NCI-H748 (cell line): Measurements from ENCODE around the gene NR2E1.

Experiments used
- DNase-seq: peaks from one replicate; lab custom pipeline; 2025; ENCODE audit not compliant: unreplicated experiment; lab: John Stamatoyannopoulos, UW

The NR2E1 gene

GRCh38 chr6:108165714-108166663 is at the start of gene NR2E1:
TSS of gene NR2E1 (plus strand) at chr6:108166022. CDS start at chr6:108166766, 744 bp downstream.
- peak; percentile 70 for DNase-seq

- DNase-seq = no peak
Observed at GRCh38 chr6:108116546-108117426, 49.0 kb upstream of the NR2E1 start.

- peak; percentile 67 for DNase-seq
Observed at GRCh38 chr6:108117427-108118358, 48.1 kb upstream of the NR2E1 start.

- DNase-seq = no peak
Observed at GRCh38 chr6:108118359-108118724, 47.5 kb upstream of the NR2E1 start.

GRCh38 chr6:108118810-108119768 is 46.7 kb upstream of the NR2E1 start:
- DNase-seq = no peak

- DNase-seq = no peak
Observed at GRCh38 chr6:108119769-108120141, 46.1 kb upstream of the NR2E1 start.

- DNase-seq = no peak
Observed at GRCh38 chr6:108120311-108120710, 45.5 kb upstream of the NR2E1 start.

- no peak for DNase-seq
Observed at GRCh38 chr6:108121612-108122011, 44.2 kb upstream of the NR2E1 start.

GRCh38 chr6:108123481-108123929 is 42.3 kb upstream of the NR2E1 start:
- peak; percentile 23 for DNase-seq

GRCh38 chr6:108123946-108124345 is 41.9 kb upstream of the NR2E1 start:
- peak; percentile 23 for DNase-seq

GRCh38 chr6:108127056-108127455 is 38.8 kb upstream of the NR2E1 start:
- DNase-seq = no peak

- DNase-seq = peak; percentile 23
Observed at GRCh38 chr6:108127826-108128225, 38.0 kb upstream of the NR2E1 start.

- no peak for DNase-seq
Observed at GRCh38 chr6:108130262-108130661, 35.6 kb upstream of the NR2E1 start.

- no peak for DNase-seq
Observed at GRCh38 chr6:108132863-108133262, 33.0 kb upstream of the NR2E1 start.

GRCh38 chr6:108133594-108134179 is 32.1 kb upstream of the NR2E1 start:
- peak; percentile 85 for DNase-seq

GRCh38 chr6:108134213-108134970 is 31.4 kb upstream of the NR2E1 start:
- peak; percentile 12 for DNase-seq

- no peak for DNase-seq
Observed at GRCh38 chr6:108142240-108142639, 23.6 kb upstream of the NR2E1 start.

GRCh38 chr6:108145639-108146038 is 20.2 kb upstream of the NR2E1 start:
- no peak for DNase-seq
